Kidney (tissue), 14 donors: ENCODE data around the gene CPLX1. TPM values are rescaled to one million over a fixed set of nuclear protein-coding genes. Genes with fewer than 3 reads are reported as not detected.

Experiments used
- DNase-seq, 5 donors: peaks; one replicate each; pipeline ENCODE4 v3.0.0-alpha.2; 2013 to 2020
- FAIRE-seq: peaks from 2 replicates; lab custom pipeline; 2012; peaks lifted over from hg19 to GRCh38; lab: Jason Lieb, UNC
- H3K27ac ChIP-seq, 2 donors: one replicate each; pipeline ENCODE4 v1.7.0; 2013; ENCODE audit warnings: low read depth in 2 of 2, low read length in 2 of 2, inconsistent platforms in 1 of 2
- H3K27me3 ChIP-seq: one replicate; pipeline ENCODE4 v1.7.1; 2013; ENCODE audit warnings: low read length, inconsistent platforms; ENCODE audit not compliant: control insufficient read depth, insufficient read depth
- H3K36me3 ChIP-seq, 3 donors: one replicate each; pipeline versions ENCODE4 v1.7.0 to v1.7.1; 2013; ENCODE audit warnings: low read length in 3 of 3, control low read depth in 1 of 3, inconsistent platforms in 1 of 3; ENCODE audit not compliant: insufficient read depth in 3 of 3, control insufficient read depth in 2 of 3
- H3K4me1 ChIP-seq, 3 donors: one replicate each; pipeline versions ENCODE4 v1.7.0 to v1.7.1; 2013; ENCODE audit warnings: low read length in 3 of 3, inconsistent platforms in 1 of 3, low read depth in 1 of 3; ENCODE audit not compliant: control insufficient read depth in 2 of 3, insufficient read depth in 2 of 3
- H3K4me3 ChIP-seq, 3 donors: one replicate each; pipeline versions ENCODE4 v1.7.0 to v1.8.1; 2013; ENCODE audit warnings: low read length in 3 of 3, control low read depth in 1 of 3, inconsistent platforms in 1 of 3
- H3K9ac ChIP-seq, 3 donors: one replicate each; pipeline versions ENCODE4 v1.7.0 to v1.7.1; 2013; ENCODE audit warnings: low read length in 3 of 3, control low read depth in 1 of 3, inconsistent platforms in 1 of 3
- H3K9me3 ChIP-seq, 3 donors: one replicate each; pipeline versions ENCODE4 v1.7.0 to v1.7.1; 2013; ENCODE audit warnings: low read length in 3 of 3, control low read depth in 1 of 3, inconsistent platforms in 1 of 3; ENCODE audit not compliant: control insufficient read depth in 2 of 3, insufficient read depth in 1 of 3
- CTCF ChIP-seq: IDR thresholded peaks from 3 replicates; pipeline ENCODE4 v1.5.1; 2012; ENCODE audit warnings: mild to moderate bottlenecking, moderate library complexity, borderline replicate concordance; ENCODE audit not compliant: insufficient read depth; ENCODE audit errors: extremely low read depth
- intact Hi-C: fragments of 100-400 bp; cut with DNase I; formaldehyde crosslinking; loops from one replicate; pipeline ENCODE4 v1.11.1; 2022
- polyA plus RNA-seq: library from polyadenylated mRNA; stranded (reverse); fragments of 350-450 nt; fragmentation: Illumina TruSeq; extraction: RNeasy Lipid Tissue Mini Kit (QIAGEN cat#74804); gene quantifications from one replicate; pipeline ENCODE4 v1.2.3, GENCODE V29; 2014; ENCODE audit warnings: low read depth, low replicate concordance; ENCODE audit not compliant: insufficient read depth
- total RNA-seq: library from RNA; stranded (reverse); fragmentation: NEBNext Ultra II Directional; extraction: Animal tissue kit (Norgen Biotek cat#: 25700); gene quantifications from one replicate; pipeline ENCODE4 v1.2.1, GENCODE V29; 2021
- donor health status: control.
- donor health status: control.
- donor health status: control.
- donor health status: control.
- donor health status: control.
- donor health status: DM: yes; HTN: yes; CAD: no.
- donor health status: Normal renal cell carcinoma (clear cell type).

Gene CPLX1
- total and polyA plus RNA-seq, 2 donors from 2014 or later: 3.9 to 10.2 TPM

GRCh38 chr4:828641-829271 lies 2.8 kb upstream of the CPLX1 start:
- FAIRE-seq: no peak

GRCh38 chr4:827209-828081 lies 1.5 kb upstream of the CPLX1 start:
- Histone ChIP-seq H3K9ac (no peak overlapping the region), H3K4me3 (no peak overlapping the region), H3K36me3 (no peaks in the 10 kb centered on the region), H3K4me1 (no peaks in the 10 kb centered on the region), H3K9me3 (peaks cover 0 to 5% (median 2%) of the 10 kb centered on the region in 3 donors), H3K27me3 (peaks cover 6% of the 10 kb centered on the region), H3K27ac (no peak overlapping the region)
- peak in 2 of 5 donors; percentile 35 to 58 for DNase-seq
- intact Hi-C loops: no loop called here
- no peak for TF ChIP-seq CTCF
- no peak for FAIRE-seq

More at GRCh38 chr4:828641-829271, 2.8 kb upstream of the CPLX1 start:
- peak in 2 of 5 donors; percentile 38 to 64 for DNase-seq
- no peaks in the 10 kb centered on the region for H3K4me1 ChIP-seq
- no peaks in the 10 kb centered on the region for H3K36me3 ChIP-seq
- intact Hi-C loops: no loop called here
- H3K27ac ChIP-seq: no peak overlapping the region
- no peak overlapping the region for H3K4me3 ChIP-seq
- H3K9ac ChIP-seq: no peak overlapping the region
- peaks cover 0 to 5% (median 2%) of the 10 kb centered on the region in 3 donors for H3K9me3 ChIP-seq
- no peak for TF ChIP-seq CTCF
- peaks cover 6% of the 10 kb centered on the region for H3K27me3 ChIP-seq

- Histone ChIP-seq H3K9me3 (peaks cover 0 to 3% (median 2%) of the 10 kb centered on the region in 3 donors), H3K4me1 (no peaks in the 10 kb centered on the region), H3K4me3 (no peak overlapping the region), H3K36me3 (no peaks in the 10 kb centered on the region), H3K9ac (no peak overlapping the region), H3K27me3 (peaks cover 11% of the 10 kb centered on the region), H3K27ac (no peak overlapping the region)
- no peak for TF ChIP-seq CTCF
- intact Hi-C loops: no loop called here
- FAIRE-seq (no peak), DNase-seq (peak in 2 of 5 donors; percentile 61 to 72)
These were observed 729 bp upstream of the CPLX1 start for GRCh38 chr4:826508-827208.
